DOHH2 (cell line): ENCODE measurements around the gene ABI1.

Experiments
- H3F3A ChIP-seq: fragments of 200-600 bp; sonication (generic), shearing (Covaris generic); 2 replicates; pipeline ENCODE4 v1.6.0; 2016; ENCODE audit warnings: antibody characterized with exemption, mild to moderate bottlenecking; ENCODE audit not compliant: control insufficient read depth, insufficient read depth
- H3K27ac ChIP-seq: fragments of 200-600 bp; sonication (generic); 2 replicates; pipeline ENCODE4 v1.5.1; 2014; ENCODE audit warnings: low read depth, mild to moderate bottlenecking, low read length, moderate library complexity
- H3K27me3 ChIP-seq: fragments of 200-600 bp; sonication (generic); 2 replicates; pipeline ENCODE4 v1.6.1; 2014; ENCODE audit warnings: mild to moderate bottlenecking, low read length, mixed read lengths; ENCODE audit not compliant: control insufficient read depth
- H3K36me3 ChIP-seq: fragments of 200-600 bp; sonication (generic); 2 replicates; pipeline ENCODE4 v1.6.1; 2014; ENCODE audit warnings: mild to moderate bottlenecking, low read length, moderate library complexity, mixed read lengths; ENCODE audit not compliant: control insufficient read depth
- H3K4me1 ChIP-seq: fragments of 200-600 bp; sonication (generic); 2 replicates; pipeline ENCODE4 v1.6.1; 2014; ENCODE audit warnings: mild to moderate bottlenecking, low read length, mixed read lengths; ENCODE audit not compliant: control insufficient read depth
- H3K4me2 ChIP-seq: fragments of 200-600 bp; sonication (generic); 2 replicates; pipeline ENCODE4 v1.6.0; 2014; ENCODE audit warnings: mild to moderate bottlenecking, low read length, moderate library complexity
- H3K4me3 ChIP-seq: fragments of 200-600 bp; sonication (generic); 2 replicates; pipeline ENCODE4 v1.5.1; 2014; ENCODE audit warnings: mild to moderate bottlenecking, low read length, mixed read lengths
- H3K79me2 ChIP-seq: fragments of 200-600 bp; sonication (generic); 2 replicates; pipeline ENCODE4 v1.6.1; 2014; ENCODE audit warnings: mild to moderate bottlenecking, low read length, mixed read lengths; ENCODE audit not compliant: control insufficient read depth
- H3K9me2 ChIP-seq: fragments of 200-600 bp; sonication (generic); replicated peaks from 2 replicates; pipeline ENCODE4 v1.6.1; 2014; ENCODE audit warnings: mild to moderate bottlenecking, low read length, mixed read lengths; ENCODE audit not compliant: control insufficient read depth
- H3K9me3 ChIP-seq: fragments of 200-600 bp; sonication (generic); 2 replicates; pipeline ENCODE4 v1.6.1; 2014; ENCODE audit warnings: antibody characterized with exemption, low read length, mixed read lengths; ENCODE audit not compliant: control insufficient read depth, insufficient read depth
- H4K20me1 ChIP-seq: fragments of 200-600 bp; sonication (generic); 2 replicates; pipeline ENCODE4 v1.6.0; 2014; ENCODE audit warnings: low read depth, mild to moderate bottlenecking, antibody characterized with exemption, low read length, moderate library complexity; ENCODE audit not compliant: control insufficient read depth, insufficient read depth
- CTCF ChIP-seq: fragments of 200-600 bp; sonication (generic); IDR thresholded peaks from one replicate; pipeline ENCODE4 v1.5.1; 2014; ENCODE audit warnings: antibody characterized with exemption, mild to moderate bottlenecking, low read depth, low read length; ENCODE audit not compliant: poor library complexity, severe bottlenecking
- EZH2phosphoT487 ChIP-seq: fragments of 200-600 bp; sonication (generic); IDR thresholded peaks from 2 replicates; pipeline ENCODE4 v1.6.1; 2017; ENCODE audit warnings: borderline replicate concordance, mild to moderate bottlenecking, antibody characterized with exemption, low read length, moderate library complexity, mixed read lengths

Gene ABI1

DNA sequence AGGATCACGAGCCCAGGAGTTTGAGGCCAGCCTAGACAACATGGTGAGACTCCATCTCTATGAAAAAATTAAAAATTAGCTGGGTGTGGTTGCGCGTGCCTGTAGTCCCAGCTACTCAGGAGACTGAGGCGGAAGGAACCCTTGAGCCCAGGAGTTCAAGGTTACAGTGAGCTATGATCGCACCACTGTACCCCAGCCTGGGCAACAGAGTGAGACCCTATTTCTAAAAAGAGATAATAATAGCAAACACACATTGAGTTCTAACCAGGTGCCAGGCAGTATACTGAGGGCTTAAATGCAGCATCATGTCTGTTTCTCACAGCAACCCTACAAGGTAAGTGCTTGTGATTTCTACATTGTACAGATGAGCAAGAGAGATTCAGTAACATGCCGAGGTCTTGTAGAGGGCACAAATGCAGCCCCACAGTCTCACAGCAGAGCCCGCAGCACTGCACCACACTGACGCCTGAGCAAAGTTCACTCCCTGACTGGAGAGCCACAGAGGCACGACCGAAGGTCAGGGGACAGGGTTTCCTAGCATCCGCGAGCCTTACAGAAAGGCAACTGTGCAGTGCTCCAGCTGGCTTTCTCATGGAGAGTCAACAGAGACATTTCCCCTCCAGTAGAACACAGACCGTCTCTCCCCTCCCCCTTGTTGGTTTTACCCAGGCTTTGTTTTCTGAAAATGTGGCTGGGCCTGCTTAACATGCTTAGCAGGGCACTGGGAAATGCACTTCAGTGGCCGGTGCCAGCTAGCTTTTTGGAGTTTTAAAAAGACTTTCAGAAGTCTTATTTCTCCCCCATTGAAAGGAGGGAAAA is 126.8 kb downstream of the ABI1 start:
- Histone ChIP-seq H3K27me3 (no peaks in the 10 kb centered on the region), H3K9me2 (no peaks in the 10 kb centered on the region), H3K79me2 (peaks cover 12% of the 10 kb centered on the region), H3K4me1 (peaks cover 36% of the 10 kb centered on the region), H4K20me1 (no peaks in the 10 kb centered on the region), H3F3A (peaks cover 14% of the 10 kb centered on the region), H3K9me3 (no peaks in the 10 kb centered on the region), H3K27ac (no peak overlapping the region), H3K4me2 (no peak overlapping the region), H3K4me3 (no peak overlapping the region), H3K36me3 (peaks cover 77% of the 10 kb centered on the region)
- TF ChIP-seq CTCF: no peak
- no peak for TF ChIP-seq EZH2phosphoT487

DNA sequence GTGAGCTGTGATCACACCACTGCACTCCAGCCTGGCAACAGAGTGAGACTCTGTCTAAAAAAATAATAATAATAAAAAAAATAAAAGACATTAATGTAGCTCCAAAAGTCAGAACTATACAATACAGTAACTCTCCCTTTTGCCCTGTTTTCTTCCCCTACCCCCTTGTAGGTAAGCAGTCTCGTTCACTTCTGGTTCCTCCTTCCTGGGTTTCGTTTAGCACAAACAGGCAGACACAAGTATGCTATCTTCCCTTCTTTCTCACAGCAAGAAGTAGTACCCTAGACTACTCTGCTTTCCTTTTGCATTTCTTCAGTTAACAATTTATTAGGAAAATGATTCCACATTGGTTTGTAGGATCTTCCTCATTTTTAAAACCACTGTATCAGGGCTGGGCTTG is 130.2 kb downstream of the ABI1 start:
- Histone ChIP-seq H3K9me3 (no peaks in the 10 kb centered on the region), H3K36me3 (peaks cover 71% of the 10 kb centered on the region), H3K4me3 (no peak overlapping the region), H3K27me3 (no peaks in the 10 kb centered on the region), H3K4me2 (no peak overlapping the region), H3K9me2 (no peaks in the 10 kb centered on the region), H3K79me2 (peaks cover 7% of the 10 kb centered on the region), H3F3A (peaks cover under 1% of the 10 kb centered on the region; the same call in 1 of the 2 replicates), H3K4me1 (peaks cover 15% of the 10 kb centered on the region), H4K20me1 (no peaks in the 10 kb centered on the region), H3K27ac (no peak overlapping the region)
- TF ChIP-seq EZH2phosphoT487: no peak
- TF ChIP-seq CTCF: no peak

GRCh38 chr10:26729395-26729794 is 131.4 kb downstream of the ABI1 start:
- Histone ChIP-seq H4K20me1 (no peaks in the 10 kb centered on the region), H3K27ac (no peak overlapping the region), H3K4me3 (no peak overlapping the region), H3K4me1 (peaks cover 15% of the 10 kb centered on the region), H3K4me2 (no peak overlapping the region), H3K79me2 (peaks cover 7% of the 10 kb centered on the region), H3K36me3 (peaks cover 73% of the 10 kb centered on the region), H3K9me2 (no peaks in the 10 kb centered on the region), H3K27me3 (no peaks in the 10 kb centered on the region), H3K9me3 (no peaks in the 10 kb centered on the region), H3F3A (peaks cover 9% of the 10 kb centered on the region)
- TF ChIP-seq EZH2phosphoT487: no peak
- TF ChIP-seq CTCF: no peak
